HepG2 (cell line): Measurements from ENCODE around the gene MOCS2. TPM values are rescaled to one million over a fixed set of nuclear protein-coding genes. Genes with fewer than 3 reads are reported as not detected.

ENCODE experiments used
- ATF4 ChIP-seq, 2 experiments: fragments of 450-650 bp in 1 of 2; sonication (generic) in 1 of 2; formaldehyde crosslinking; IDR thresholded peaks; 2 replicates each; pipeline versions ENCODE4 v1.5.0 to v1.8.0; 2020 to 2022; ENCODE audit warnings: mild to moderate bottlenecking in 1 of 2, missing genetic modification reagents in 1 of 2
- BORCS8-MEF2B ChIP-seq: sonication (generic); formaldehyde crosslinking; IDR thresholded peaks from 2 replicates; pipeline ENCODE4 v1.8.0; 2022; ENCODE audit warnings: mild to moderate bottlenecking, missing genetic modification reagents
- FOXA1 ChIP-seq, 2 experiments: fragments of 450-650 bp in 1 of 2; sonication (generic) in 1 of 2; formaldehyde crosslinking in 1 of 2; IDR thresholded peaks; 2 replicates each; pipeline versions ENCODE4 v1.4.0 to v1.6.1; 2016 to 2020; ENCODE audit warnings: missing genetic modification reagents in 1 of 2
- FOXC1 ChIP-seq: sonication (generic); formaldehyde crosslinking; IDR thresholded peaks from 2 replicates; pipeline ENCODE4 v1.8.0; 2022; ENCODE audit warnings: mild to moderate bottlenecking, missing genetic modification reagents, borderline replicate concordance
- FOXK1 ChIP-seq: sonication (generic); formaldehyde crosslinking; IDR thresholded peaks from 2 replicates; pipeline ENCODE4 v1.4.0; 2020; ENCODE audit warnings: low read depth, missing genetic modification reagents, borderline replicate concordance
- GLI4 ChIP-seq: sonication (generic); formaldehyde crosslinking; IDR thresholded peaks from 2 replicates; pipeline ENCODE4 v1.5.1; 2020; ENCODE audit warnings: missing genetic modification reagents, mild to moderate bottlenecking, moderate library complexity, borderline replicate concordance
- GMEB1 ChIP-seq: sonication (generic); formaldehyde crosslinking; IDR thresholded peaks from 2 replicates; pipeline ENCODE4 v1.5.1; 2020; ENCODE audit warnings: missing genetic modification reagents, mild to moderate bottlenecking, borderline replicate concordance
- HNF4A ChIP-seq: sonication (generic); formaldehyde crosslinking; IDR thresholded peaks from 2 replicates; pipeline ENCODE4 v1.4.0; 2020; ENCODE audit warnings: missing genetic modification reagents
- HNRNPH1 ChIP-seq: fragments of 200-400 bp; formaldehyde crosslinking; optimal IDR thresholded peaks from 2 replicates; pipeline ENCODE3; 2017; ENCODE audit warnings: mild to moderate bottlenecking, low read depth, low read length
- HOMEZ ChIP-seq: IDR thresholded peaks from 2 replicates; pipeline ENCODE4 v1.6.1; 2016; ENCODE audit warnings: low read depth
- KDM5A ChIP-seq: fragments of 200-600 bp; sonication (generic); IDR thresholded peaks from 2 replicates; pipeline ENCODE4 v1.7.0; 2018; ENCODE audit warnings: antibody characterized with exemption, mild to moderate bottlenecking, low read length, borderline replicate concordance
- MTA3 ChIP-seq: sonication (generic); formaldehyde crosslinking; IDR thresholded peaks from 2 replicates; pipeline ENCODE4 v1.4.0; 2020; ENCODE audit warnings: missing genetic modification reagents
- SKIL ChIP-seq: sonication (generic); formaldehyde crosslinking; IDR thresholded peaks from 2 replicates; pipeline ENCODE4 v1.8.0; 2022; ENCODE audit warnings: missing genetic modification reagents, mild to moderate bottlenecking, moderate library complexity, borderline replicate concordance
- SOX6 ChIP-seq, 2 experiments: fragments of 450-650 bp in 1 of 2; sonication (generic) in 1 of 2; formaldehyde crosslinking in 1 of 2; IDR thresholded peaks; 2 replicates each; pipeline versions ENCODE4 v1.4.0 to v1.6.1; 2017 to 2020; ENCODE audit warnings: antibody characterized with exemption in 1 of 2, mild to moderate bottlenecking in 1 of 2, missing genetic modification reagents in 1 of 2
- SP5 ChIP-seq: IDR thresholded peaks from 2 replicates; pipeline ENCODE4 v1.6.1; 2016; ENCODE audit warnings: low read depth, borderline replicate concordance
- TMF1 ChIP-seq: sonication (generic); formaldehyde crosslinking; IDR thresholded peaks from 2 replicates; pipeline ENCODE4 v1.8.1; 2022; ENCODE audit warnings: low read depth, missing genetic modification reagents
- ZBTB37 ChIP-seq: sonication (generic); formaldehyde crosslinking; IDR thresholded peaks from 2 replicates; pipeline ENCODE4 v1.4.0; 2020; ENCODE audit warnings: mild to moderate bottlenecking, missing genetic modification reagents
- ZKSCAN8 ChIP-seq: IDR thresholded peaks from 2 replicates; pipeline ENCODE4 v1.6.1; 2016; ENCODE audit warnings: borderline replicate concordance, missing genetic modification reagents, missing compliant biosample characterization
- ZNF431 ChIP-seq: sonication (generic); formaldehyde crosslinking; IDR thresholded peaks from 2 replicates; pipeline ENCODE4 v1.9.0; 2022; ENCODE audit warnings: missing genetic modification reagents, low read depth, mild to moderate bottlenecking, borderline replicate concordance
- ZNF747 ChIP-seq: sonication (generic); formaldehyde crosslinking; IDR thresholded peaks from 2 replicates; pipeline ENCODE4 v1.8.1; 2023; ENCODE audit warnings: missing genetic modification reagents, mild to moderate bottlenecking, borderline replicate concordance
- ZNF784 ChIP-seq: sonication (generic); formaldehyde crosslinking; IDR thresholded peaks from 2 replicates; pipeline ENCODE4 v1.5.1; 2020; ENCODE audit warnings: missing genetic modification reagents, mild to moderate bottlenecking, borderline replicate concordance
- polyA plus RNA-seq, 8 experiments: library from polyadenylated mRNA; depleted of rRNA in 3 of 8; stranded (reverse) in 7 of 8; unstranded in 1 of 8; fragments of >200 nt; fragmentation: Illumina TruSeq in 4 of 8; extraction: Trizol in 4 of 8; gene quantifications; 2 replicates each; pipeline versions ENCODE4 v1.2.1 to v1.2.3, GENCODE V29; 2011 to 2016; ENCODE audit warnings: low read depth in 4 of 8, missing spikeins in 1 of 8, mixed read lengths in 1 of 8; ENCODE audit not compliant: insufficient read depth in 1 of 8
- total RNA-seq, 5 experiments: library from RNA; depleted of rRNA; stranded (reverse); fragments of >200 nt; fragmentation: Illumina TruSeq; extraction: Trizol; gene quantifications; 2 replicates each; pipeline ENCODE4 v1.2.3, GENCODE V29; 2016; ENCODE audit warnings: low read depth in 1 of 5

MOCS2 gene
- total and polyA plus RNA-seq, 2 of the 13 experiments (the other 11 are each of a cell fraction or from before 2014, with no cell fraction given): 19.2 to 41.9 TPM

- peak; percentile 85; the same call in 1 of the 2 replicates for TF ChIP-seq HOMEZ
- TF ChIP-seq ZNF747 (CRISPR knock-in tag): no peak
- peak; percentile 78; the same call in 1 of the 2 replicates for TF ChIP-seq SKIL (CRISPR knock-in tag)
- no peak for TF ChIP-seq SOX6 (IDR thresholded peaks at IDR 0.05)
- TF ChIP-seq SOX6 (CRISPR knock-in tag; IDR thresholded peaks at IDR 0.05): 0 out of 2 replicates have a peak, but pooled peaks have one; percentile 34
- no peak for TF ChIP-seq SP5
- TF ChIP-seq MTA3 (CRISPR knock-in tag): no peak
- TF ChIP-seq ZKSCAN8: no peak
- peak; percentile 62 for TF ChIP-seq HNF4A (CRISPR knock-in tag)
- TF ChIP-seq BORCS8-MEF2B (CRISPR knock-in tag): no peak
- no peak for TF ChIP-seq ZNF784
- no peak for TF ChIP-seq KDM5A
- TF ChIP-seq GLI4: no peak
- TF ChIP-seq ZNF431 (CRISPR knock-in tag): no peak
- TF ChIP-seq HNRNPH1: no peak
- no peak for TF ChIP-seq FOXA1 (IDR thresholded peaks at IDR 0.05)
- peak; percentile 33; the same call in 1 of the 2 replicates for TF ChIP-seq FOXA1 (CRISPR knock-in tag; IDR thresholded peaks at IDR 0.05)
- TF ChIP-seq ATF4 (CRISPR knock-in tag; IDR thresholded peaks at IDR 0.05): no peak
- no peak for TF ChIP-seq TMF1
- TF ChIP-seq ZBTB37 (CRISPR knock-in tag): no peak
- no peak for TF ChIP-seq FOXK1 (CRISPR knock-in tag)
- no peak for TF ChIP-seq FOXC1 (CRISPR knock-in tag)
- no peak for TF ChIP-seq GMEB1
Measured at GRCh38 chr5:53116597-53116996, 7.0 kb upstream of the MOCS2 start (continued).
